IMR-90 (cell line): ENCODE results near the gene KLHL28.

Experiments
- CTCF ChIP-seq: conservative IDR thresholded peaks from 2 replicates; pipeline ENCODE4 v1.5.1; 2012; ENCODE audit warnings: mild to moderate bottlenecking, low read depth, low read length, improper control_type of control experiment
- MAFK ChIP-seq: IDR thresholded peaks from 2 replicates; pipeline ENCODE4 v1.6.1; 2012; ENCODE audit warnings: low read depth, low read length, improper control_type of control experiment

DNA sequence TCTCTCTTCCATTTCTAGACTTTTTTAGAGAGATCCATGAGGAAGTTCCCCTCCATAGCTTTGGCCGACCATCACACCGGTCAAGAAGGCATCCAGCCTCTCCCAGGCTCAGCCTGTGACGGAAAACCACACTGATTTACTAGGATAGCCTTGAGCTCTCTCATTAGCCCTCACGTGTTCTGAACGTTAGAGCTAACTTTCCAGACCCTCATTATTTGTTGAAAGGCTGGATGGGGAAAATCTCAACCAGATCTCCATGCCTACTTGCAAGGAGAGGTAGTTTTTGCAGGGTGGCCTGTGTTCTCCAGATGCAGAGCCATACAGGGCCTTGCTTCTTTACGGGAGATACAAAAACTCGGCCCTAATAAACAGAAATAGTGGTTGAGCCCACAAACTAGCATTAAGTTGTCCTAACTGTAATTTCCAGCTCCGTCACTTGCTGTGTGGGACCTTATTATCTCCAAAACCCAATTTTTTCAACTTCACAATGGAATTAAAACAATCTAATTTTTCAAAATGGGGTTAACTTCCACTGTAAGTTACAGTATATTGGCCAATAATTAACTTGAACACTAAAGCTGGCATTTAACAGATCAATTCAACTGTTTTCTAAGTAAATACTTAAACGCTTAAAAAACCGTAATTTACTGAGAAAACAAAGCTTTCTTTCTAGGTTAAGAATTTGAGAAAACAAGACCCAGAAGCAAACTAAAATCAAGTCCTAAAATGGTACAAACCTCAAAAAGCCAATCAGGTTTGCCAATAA is 65.3 kb downstream of the KLHL28 start:
- TF ChIP-seq CTCF = no peak
- TF ChIP-seq MAFK = no peak
